K562 (cell line): Measurements from ENCODE around the gene ZCCHC24. TPM values are rescaled to one million over a fixed set of nuclear protein-coding genes. Genes with fewer than 3 reads are reported as not detected.
A peak's percentile ranks its signal among the peaks of the same experiment; 100 is the strongest.

Experiments
- ATAC-seq: fragments of 200-7000 bp; cut with Tn5 transposase; 3 replicates; pipeline ENCODE4 v1.9.1; 2020; ENCODE audit warnings: moderate library complexity
- BruUV-seq: library from RNA; stranded (reverse); fragments of 400-500 nt; replicated peaks from 2 replicates; lab custom pipeline; 2021; lab: Mats Ljungman, UMichigan
- CTCF ChIA-PET: fragments of 300-600 bp; formaldehyde crosslinking; extraction: SDS; loops from one replicate; lab custom pipeline; 2021; ENCODE audit warnings: low intra/inter-chr PET ratio; lab: Yijun Ruan, JAX
- POLR2A ChIA-PET: fragments of 300-600, 350-650 bp; sonication (Branson Sonifier 250); formaldehyde crosslinking; extraction: SDS; loops from one replicate; lab custom pipeline; 2021; ENCODE audit warnings: antibody characterized with exemption, inconsistent platforms; lab: Yijun Ruan, JAX
- DNase-seq, 4 experiments: peaks; one replicate each; pipeline versions ENCODE4 v3.0.0 to v3.0.0-alpha.2; 2011 to 2018; ENCODE audit warnings: low spot score in 3 of 4, mixed read lengths in 3 of 4; ENCODE audit errors: extremely low read depth in 1 of 4
- FAIRE-seq: peaks from 2 replicates; lab custom pipeline; 2011; peaks lifted over from hg19 to GRCh38; lab: Jason Lieb, UNC
- H2AFZ ChIP-seq: 2 replicates; pipeline ENCODE4 v1.6.0; 2011; ENCODE audit warnings: low read depth, low read length, control low read depth, inconsistent platforms
- H3K27ac ChIP-seq: fragments of 200-600 bp; 3 replicates; pipeline ENCODE4 v1.8.0; 2011; ENCODE audit warnings: low read depth, mild to moderate bottlenecking, control low read depth, inconsistent platforms, low read length, moderate library complexity, mixed read lengths; ENCODE audit errors: extremely low read depth
- H3K27me3 ChIP-seq, 2 experiments: fragments of 300-600 bp in 1 of 2; 2 replicates in 1 of 2; 3 replicates in 1 of 2; pipeline versions ENCODE4 v1.6.0 to v1.8.0; 2011; ENCODE audit warnings: inconsistent platforms in 2 of 2, low read length in 2 of 2, mild to moderate bottlenecking in 1 of 2, mixed read lengths in 1 of 2, moderate library complexity in 1 of 2; ENCODE audit not compliant: control insufficient read depth in 2 of 2, insufficient read depth in 2 of 2
- H3K36me3 ChIP-seq: fragments of 300-600 bp; 3 replicates; pipeline ENCODE4 v1.8.0; 2011; ENCODE audit warnings: mild to moderate bottlenecking, low read length, inconsistent platforms; ENCODE audit not compliant: control insufficient read depth, insufficient read depth
- H3K4me1 ChIP-seq, 2 experiments: fragments of 200-600 bp in 1 of 2; replicated peaks in 1 of 2; 2 replicates in 1 of 2; 3 replicates in 1 of 2; pipeline versions ENCODE4 v1.5.1 to v1.8.0; 2011; ENCODE audit warnings: inconsistent platforms in 2 of 2, low read length in 2 of 2, mild to moderate bottlenecking in 1 of 2, mixed read lengths in 1 of 2, moderate library complexity in 1 of 2; ENCODE audit not compliant: control insufficient read depth in 2 of 2, insufficient read depth in 2 of 2
- H3K4me2 ChIP-seq: 2 replicates; pipeline ENCODE4 v1.6.1; 2011; ENCODE audit warnings: low read length, control low read depth, inconsistent platforms, mixed read lengths; ENCODE audit not compliant: insufficient read depth
- H3K4me3 ChIP-seq: fragments of 200-600 bp; sonication (generic), shearing (Covaris generic); 2 replicates; pipeline ENCODE4 v1.5.1; 2016; ENCODE audit warnings: control low read depth, inconsistent platforms
- H3K79me2 ChIP-seq: fragments of 200-600 bp; 3 replicates; pipeline ENCODE4 v1.8.0; 2011; ENCODE audit warnings: low read length, inconsistent platforms; ENCODE audit not compliant: control insufficient read depth, insufficient read depth
- H3K9ac ChIP-seq, 2 experiments: 2 replicates each; pipeline versions ENCODE4 v1.6.0 to v1.6.1; 2011; ENCODE audit warnings: low read depth in 2 of 2, low read length in 2 of 2, control low read depth in 1 of 2, inconsistent platforms in 1 of 2, mild to moderate bottlenecking in 1 of 2, mixed read lengths in 1 of 2; ENCODE audit not compliant: insufficient read depth in 1 of 2
- H3K9me1 ChIP-seq: one replicate; pipeline ENCODE4 v1.6.0; 2011; ENCODE audit warnings: inconsistent platforms, mild to moderate bottlenecking, low read length, moderate library complexity; ENCODE audit not compliant: control insufficient read depth, insufficient read depth
- H3K9me3 ChIP-seq: replicated peaks from 2 replicates; pipeline ENCODE4 v1.5.1; 2011; ENCODE audit warnings: low read depth, low read length, inconsistent platforms; ENCODE audit not compliant: control insufficient read depth, insufficient read depth
- H4K20me1 ChIP-seq: replicated peaks from 2 replicates; pipeline ENCODE4 v1.6.1; 2011; ENCODE audit warnings: low read length, inconsistent platforms, mixed read lengths; ENCODE audit not compliant: control insufficient read depth, insufficient read depth
- ATF3 ChIP-seq, 2 experiments: fragments of 450-650 bp in 1 of 2; sonication (generic) in 1 of 2; formaldehyde crosslinking in 1 of 2; IDR thresholded peaks in 1 of 2; conservative IDR thresholded peaks in 1 of 2; 2 replicates each; pipeline versions ENCODE4 v1.6.1 to v1.8.1; 2016 to 2023; ENCODE audit warnings: mild to moderate bottlenecking in 2 of 2, moderate library complexity in 2 of 2, inconsistent platforms in 1 of 2, missing genetic modification reagents in 1 of 2
- ELF2 ChIP-seq: fragments of 250-450 bp; sonication (Bioruptor Pico); IDR thresholded peaks from 2 replicates; pipeline ENCODE4 v1.5.0; 2021; ENCODE audit warnings: mild to moderate bottlenecking
- IFI16 ChIP-seq: fragments of 250-450 bp; sonication (Bioruptor Pico); IDR thresholded peaks from 2 replicates; pipeline ENCODE4 v2.1.2; 2022; ENCODE audit warnings: mild to moderate bottlenecking, inconsistent platforms
- WGBS: fragments of 100-300 bp; shearing (Covaris generic); methylation state at CpG from one replicate; pipeline ENCODE4 v1.1.6; 2016; ENCODE audit warnings: low coverage, mixed read lengths; ENCODE audit not compliant: insufficient coverage; ENCODE audit errors: missing lambda C conversion rate; 5-methylcytosine and 5-hydroxymethylcytosine counted together
- in situ Hi-C: fragments of 300-500 bp; cut with MboI; formaldehyde crosslinking; loops from 4 replicates; pipeline ENCODE4 v1.15.0; 2018; ENCODE audit warnings: inconsistent platforms, mixed read lengths
- intact Hi-C: fragments of 100-400 bp; cut with micrococcal nuclease; formaldehyde crosslinking; loops from 2 replicates; pipeline ENCODE4 v1.14.2; 2022
- polyA plus RNA-seq, 8 experiments: library from polyadenylated mRNA; depleted of rRNA in 4 of 8; stranded (reverse) in 5 of 8; unstranded in 3 of 8; fragments of >200 nt; fragmentation: Nextera tagmentation in 2 of 8; fragmentation: Illumina TruSeq in 1 of 8; extraction: Ambion mirVana in 2 of 8; extraction: Trizol in 1 of 8; gene quantifications; 2 replicates each; pipeline versions ENCODE4 v1.2.1 to v1.2.3, GENCODE V29; 2011 to 2014; ENCODE audit warnings: inconsistent platforms in 1 of 8, missing spikeins in 1 of 8
- total RNA-seq, 7 experiments: library from RNA; depleted of rRNA in 6 of 7; stranded (reverse); fragments of >200 nt in 6 of 7; fragmentation: Illumina TruSeq in 2 of 7; extraction: Trizol in 2 of 7; gene quantifications; 2 replicates each; pipeline versions ENCODE4 v1.2.1 to v1.2.3, GENCODE V29; 2011 to 2021; ENCODE audit warnings: low replicate concordance in 1 of 7
- TF ChIP-seq, protein P1 (sequence below): fragments of 450-650 bp; IDR thresholded peaks from 2 replicates; pipeline ENCODE4 v1.6.1; 2016; ENCODE audit warnings: mild to moderate bottlenecking, moderate library complexity
- TF ChIP-seq, protein P2 (sequence below): fragments of 150-350 bp; conservative IDR thresholded peaks from 2 replicates; pipeline ENCODE4 v1.6.1; 2014; ENCODE audit warnings: low read length

The ZCCHC24 gene
- total and polyA plus RNA-seq, 9 of the 15 experiments (the other 6 are each of a cell fraction or from before 2014, with no cell fraction given) = 0.84 to 11.0 (median 4.6) TPM

DNA sequence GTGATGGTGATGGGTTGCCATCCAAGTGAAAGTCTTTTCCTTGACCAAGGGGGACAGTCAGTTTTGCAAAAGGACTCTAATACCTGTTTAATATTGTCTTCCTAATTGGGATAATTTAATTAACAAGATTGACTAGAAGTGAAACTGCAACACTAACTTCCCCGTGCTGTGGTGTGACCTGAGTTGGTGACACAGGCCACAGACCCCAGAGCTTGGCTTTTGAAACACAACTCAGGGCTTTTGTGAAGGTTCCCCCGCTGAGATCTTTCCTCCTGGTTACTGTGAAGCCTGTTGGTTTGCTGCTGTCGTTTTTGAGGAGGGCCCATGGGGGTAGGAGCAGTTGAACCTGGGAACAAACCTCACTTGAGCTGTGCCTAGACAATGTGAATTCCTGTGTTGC, 91.3 kb downstream of the ZCCHC24 start:
- Histone ChIP-seq H3K4me2 (no peak overlapping the region), H3K9me1 (peaks cover 16% of the 10 kb centered on the region), H3K9me3 (no peaks in the 10 kb centered on the region), H3K36me3 (peaks cover 68% of the 10 kb centered on the region), H3K9ac (no peak overlapping the region; a peak in 1 of 4 replicates), H2AFZ (no peak overlapping the region), H3K4me1 (peaks cover 10 to 21% of the 10 kb centered on the region in 2 experiments), H3K27me3 (no peaks in the 10 kb centered on the region), H4K20me1 (peaks cover 15% of the 10 kb centered on the region), H3K79me2 (peaks cover 21% of the 10 kb centered on the region), H3K27ac (no peak overlapping the region), H3K4me3 (no peak overlapping the region)
- in situ Hi-C loops = no loop called here
- peak in 1 of 4 experiments; percentile 8 for DNase-seq
- 52% methylated on average over 3 of the region's 3 CpGs for WGBS
- intact Hi-C loops = no loop called here
- no peak for ATAC-seq
- ChIA-PET POLR2A (interaction anchor here (0.6 to 0.8 kb wide), 2 partner anchors 10 to 1187 kb away, joined by 3 read pairs; no protein-coding TSS in a partner anchor), CTCF (no interaction called here)
- BruUV-seq = TSS peak; percentile 2
- no peak for FAIRE-seq
- TF ChIP-seq ELF2 (CRISPR knock-in tag) (no peak), IFI16 (CRISPR knock-in tag) (no peak), ATF3 (IDR thresholded peaks at IDR 0.05) (no peak), ATF3 (CRISPR knock-in tag; conservative IDR thresholded peaks at IDR 0.05) (no peak)
- TF ChIP-seq, protein P1, sequence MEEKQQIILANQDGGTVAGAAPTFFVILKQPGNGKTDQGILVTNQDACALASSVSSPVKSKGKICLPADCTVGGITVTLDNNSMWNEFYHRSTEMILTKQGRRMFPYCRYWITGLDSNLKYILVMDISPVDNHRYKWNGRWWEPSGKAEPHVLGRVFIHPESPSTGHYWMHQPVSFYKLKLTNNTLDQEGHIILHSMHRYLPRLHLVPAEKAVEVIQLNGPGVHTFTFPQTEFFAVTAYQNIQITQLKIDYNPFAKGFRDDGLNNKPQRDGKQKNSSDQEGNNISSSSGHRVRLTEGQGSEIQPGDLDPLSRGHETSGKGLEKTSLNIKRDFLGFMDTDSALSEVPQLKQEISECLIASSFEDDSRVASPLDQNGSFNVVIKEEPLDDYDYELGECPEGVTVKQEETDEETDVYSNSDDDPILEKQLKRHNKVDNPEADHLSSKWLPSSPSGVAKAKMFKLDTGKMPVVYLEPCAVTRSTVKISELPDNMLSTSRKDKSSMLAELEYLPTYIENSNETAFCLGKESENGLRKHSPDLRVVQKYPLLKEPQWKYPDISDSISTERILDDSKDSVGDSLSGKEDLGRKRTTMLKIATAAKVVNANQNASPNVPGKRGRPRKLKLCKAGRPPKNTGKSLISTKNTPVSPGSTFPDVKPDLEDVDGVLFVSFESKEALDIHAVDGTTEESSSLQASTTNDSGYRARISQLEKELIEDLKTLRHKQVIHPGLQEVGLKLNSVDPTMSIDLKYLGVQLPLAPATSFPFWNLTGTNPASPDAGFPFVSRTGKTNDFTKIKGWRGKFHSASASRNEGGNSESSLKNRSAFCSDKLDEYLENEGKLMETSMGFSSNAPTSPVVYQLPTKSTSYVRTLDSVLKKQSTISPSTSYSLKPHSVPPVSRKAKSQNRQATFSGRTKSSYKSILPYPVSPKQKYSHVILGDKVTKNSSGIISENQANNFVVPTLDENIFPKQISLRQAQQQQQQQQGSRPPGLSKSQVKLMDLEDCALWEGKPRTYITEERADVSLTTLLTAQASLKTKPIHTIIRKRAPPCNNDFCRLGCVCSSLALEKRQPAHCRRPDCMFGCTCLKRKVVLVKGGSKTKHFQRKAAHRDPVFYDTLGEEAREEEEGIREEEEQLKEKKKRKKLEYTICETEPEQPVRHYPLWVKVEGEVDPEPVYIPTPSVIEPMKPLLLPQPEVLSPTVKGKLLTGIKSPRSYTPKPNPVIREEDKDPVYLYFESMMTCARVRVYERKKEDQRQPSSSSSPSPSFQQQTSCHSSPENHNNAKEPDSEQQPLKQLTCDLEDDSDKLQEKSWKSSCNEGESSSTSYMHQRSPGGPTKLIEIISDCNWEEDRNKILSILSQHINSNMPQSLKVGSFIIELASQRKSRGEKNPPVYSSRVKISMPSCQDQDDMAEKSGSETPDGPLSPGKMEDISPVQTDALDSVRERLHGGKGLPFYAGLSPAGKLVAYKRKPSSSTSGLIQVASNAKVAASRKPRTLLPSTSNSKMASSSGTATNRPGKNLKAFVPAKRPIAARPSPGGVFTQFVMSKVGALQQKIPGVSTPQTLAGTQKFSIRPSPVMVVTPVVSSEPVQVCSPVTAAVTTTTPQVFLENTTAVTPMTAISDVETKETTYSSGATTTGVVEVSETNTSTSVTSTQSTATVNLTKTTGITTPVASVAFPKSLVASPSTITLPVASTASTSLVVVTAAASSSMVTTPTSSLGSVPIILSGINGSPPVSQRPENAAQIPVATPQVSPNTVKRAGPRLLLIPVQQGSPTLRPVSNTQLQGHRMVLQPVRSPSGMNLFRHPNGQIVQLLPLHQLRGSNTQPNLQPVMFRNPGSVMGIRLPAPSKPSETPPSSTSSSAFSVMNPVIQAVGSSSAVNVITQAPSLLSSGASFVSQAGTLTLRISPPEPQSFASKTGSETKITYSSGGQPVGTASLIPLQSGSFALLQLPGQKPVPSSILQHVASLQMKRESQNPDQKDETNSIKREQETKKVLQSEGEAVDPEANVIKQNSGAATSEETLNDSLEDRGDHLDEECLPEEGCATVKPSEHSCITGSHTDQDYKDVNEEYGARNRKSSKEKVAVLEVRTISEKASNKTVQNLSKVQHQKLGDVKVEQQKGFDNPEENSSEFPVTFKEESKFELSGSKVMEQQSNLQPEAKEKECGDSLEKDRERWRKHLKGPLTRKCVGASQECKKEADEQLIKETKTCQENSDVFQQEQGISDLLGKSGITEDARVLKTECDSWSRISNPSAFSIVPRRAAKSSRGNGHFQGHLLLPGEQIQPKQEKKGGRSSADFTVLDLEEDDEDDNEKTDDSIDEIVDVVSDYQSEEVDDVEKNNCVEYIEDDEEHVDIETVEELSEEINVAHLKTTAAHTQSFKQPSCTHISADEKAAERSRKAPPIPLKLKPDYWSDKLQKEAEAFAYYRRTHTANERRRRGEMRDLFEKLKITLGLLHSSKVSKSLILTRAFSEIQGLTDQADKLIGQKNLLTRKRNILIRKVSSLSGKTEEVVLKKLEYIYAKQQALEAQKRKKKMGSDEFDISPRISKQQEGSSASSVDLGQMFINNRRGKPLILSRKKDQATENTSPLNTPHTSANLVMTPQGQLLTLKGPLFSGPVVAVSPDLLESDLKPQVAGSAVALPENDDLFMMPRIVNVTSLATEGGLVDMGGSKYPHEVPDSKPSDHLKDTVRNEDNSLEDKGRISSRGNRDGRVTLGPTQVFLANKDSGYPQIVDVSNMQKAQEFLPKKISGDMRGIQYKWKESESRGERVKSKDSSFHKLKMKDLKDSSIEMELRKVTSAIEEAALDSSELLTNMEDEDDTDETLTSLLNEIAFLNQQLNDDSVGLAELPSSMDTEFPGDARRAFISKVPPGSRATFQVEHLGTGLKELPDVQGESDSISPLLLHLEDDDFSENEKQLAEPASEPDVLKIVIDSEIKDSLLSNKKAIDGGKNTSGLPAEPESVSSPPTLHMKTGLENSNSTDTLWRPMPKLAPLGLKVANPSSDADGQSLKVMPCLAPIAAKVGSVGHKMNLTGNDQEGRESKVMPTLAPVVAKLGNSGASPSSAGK = no peak
- TF ChIP-seq, protein P2, sequence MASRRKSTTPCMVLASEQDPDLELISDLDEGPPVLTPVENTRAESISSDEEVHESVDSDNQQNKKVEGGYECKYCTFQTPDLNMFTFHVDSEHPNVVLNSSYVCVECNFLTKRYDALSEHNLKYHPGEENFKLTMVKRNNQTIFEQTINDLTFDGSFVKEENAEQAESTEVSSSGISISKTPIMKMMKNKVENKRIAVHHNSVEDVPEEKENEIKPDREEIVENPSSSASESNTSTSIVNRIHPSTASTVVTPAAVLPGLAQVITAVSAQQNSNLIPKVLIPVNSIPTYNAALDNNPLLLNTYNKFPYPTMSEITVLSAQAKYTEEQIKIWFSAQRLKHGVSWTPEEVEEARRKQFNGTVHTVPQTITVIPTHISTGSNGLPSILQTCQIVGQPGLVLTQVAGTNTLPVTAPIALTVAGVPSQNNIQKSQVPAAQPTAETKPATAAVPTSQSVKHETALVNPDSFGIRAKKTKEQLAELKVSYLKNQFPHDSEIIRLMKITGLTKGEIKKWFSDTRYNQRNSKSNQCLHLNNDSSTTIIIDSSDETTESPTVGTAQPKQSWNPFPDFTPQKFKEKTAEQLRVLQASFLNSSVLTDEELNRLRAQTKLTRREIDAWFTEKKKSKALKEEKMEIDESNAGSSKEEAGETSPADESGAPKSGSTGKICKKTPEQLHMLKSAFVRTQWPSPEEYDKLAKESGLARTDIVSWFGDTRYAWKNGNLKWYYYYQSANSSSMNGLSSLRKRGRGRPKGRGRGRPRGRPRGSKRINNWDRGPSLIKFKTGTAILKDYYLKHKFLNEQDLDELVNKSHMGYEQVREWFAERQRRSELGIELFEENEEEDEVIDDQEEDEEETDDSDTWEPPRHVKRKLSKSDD = no peak
